H9 (cell line): ENCODE data around the gene EPPIN. TPM values are rescaled to one million over a fixed set of nuclear protein-coding genes. Genes with fewer than 3 reads are reported as not detected.

Experiments used
- DNase-seq: peaks from one replicate; pipeline ENCODE4 v3.0.0-alpha.2; 2017
- H2AFZ ChIP-seq: one replicate; pipeline ENCODE4 v1.6.1; 2013; ENCODE audit warnings: mild to moderate bottlenecking, low read length, control low read depth, moderate library complexity
- H2AK5ac ChIP-seq: 2 replicates; pipeline ENCODE4 v1.6.1; 2013; ENCODE audit warnings: low read length, control low read depth, mixed read lengths; ENCODE audit not compliant: insufficient read length
- H2BK120ac ChIP-seq: one replicate; pipeline ENCODE4 v1.6.1; 2013; ENCODE audit warnings: low read depth, mild to moderate bottlenecking, low read length, control low read depth, inconsistent platforms; ENCODE audit not compliant: poor library complexity, severe bottlenecking
- H2BK12ac ChIP-seq: 2 replicates; pipeline ENCODE4 v1.6.1; 2013; ENCODE audit warnings: low read length, control low read depth, mixed read lengths, low read depth; ENCODE audit not compliant: insufficient read length
- H2BK15ac ChIP-seq: 2 replicates; pipeline ENCODE4 v1.6.1; 2013; ENCODE audit warnings: low read depth, low read length, control low read depth
- H2BK20ac ChIP-seq: one replicate; pipeline ENCODE4 v1.6.1; 2013; ENCODE audit warnings: low read depth, mild to moderate bottlenecking, low read length, control low read depth, inconsistent platforms; ENCODE audit not compliant: poor library complexity, severe bottlenecking
- H2BK5ac ChIP-seq: 2 replicates; pipeline ENCODE4 v1.6.1; 2013; ENCODE audit warnings: low read length, control low read depth, mixed read lengths; ENCODE audit not compliant: insufficient read length
- H3K14ac ChIP-seq: 2 replicates; pipeline ENCODE4 v1.6.1; 2013; ENCODE audit warnings: low read length, control low read depth; ENCODE audit not compliant: insufficient read depth
- H3K18ac ChIP-seq: 2 replicates; pipeline ENCODE4 v1.6.1; 2013; ENCODE audit warnings: low read depth, mild to moderate bottlenecking, mixed read lengths, low read length, control low read depth; ENCODE audit not compliant: insufficient read length
- H3K23ac ChIP-seq: 2 replicates; pipeline ENCODE4 v1.6.1; 2013; ENCODE audit warnings: low read length, control low read depth, mixed read lengths, low read depth; ENCODE audit not compliant: insufficient read length
- H3K23me2 ChIP-seq: 2 replicates; pipeline ENCODE4 v1.6.1; 2013; ENCODE audit warnings: low read depth, mild to moderate bottlenecking, mixed read lengths, low read length, control low read depth; ENCODE audit not compliant: insufficient read length, poor library complexity, severe bottlenecking
- H3K27ac ChIP-seq: 2 replicates; pipeline ENCODE4 v1.5.1; 2013; ENCODE audit warnings: low read length, control low read depth, mixed read lengths, low read depth; ENCODE audit not compliant: insufficient read length
- H3K27me3 ChIP-seq: 2 replicates; pipeline ENCODE4 v1.6.1; 2013; ENCODE audit warnings: low read length, control low read depth, inconsistent platforms; ENCODE audit not compliant: insufficient read depth
- H3K4ac ChIP-seq: 2 replicates; pipeline ENCODE4 v1.6.1; 2013; ENCODE audit warnings: low read depth, mild to moderate bottlenecking, control low read depth, inconsistent platforms, low read length, moderate library complexity
- H3K4me1 ChIP-seq: 2 replicates; pipeline ENCODE4 v1.6.1; 2013; ENCODE audit warnings: low read length, control low read depth, inconsistent platforms; ENCODE audit not compliant: insufficient read depth
- H3K4me2 ChIP-seq: 2 replicates; pipeline ENCODE4 v1.6.1; 2013; ENCODE audit warnings: low read length, control low read depth, mixed read lengths; ENCODE audit not compliant: insufficient read length, insufficient read depth
- H3K56ac ChIP-seq: 2 replicates; pipeline ENCODE4 v1.6.1; 2013; ENCODE audit warnings: low read depth, mild to moderate bottlenecking, mixed read lengths, low read length, control low read depth; ENCODE audit not compliant: insufficient read length
- H3K79me1 ChIP-seq: 2 replicates; pipeline ENCODE4 v1.6.1; 2013; ENCODE audit warnings: low read depth, mild to moderate bottlenecking, moderate library complexity, low read length, control low read depth, inconsistent platforms; ENCODE audit not compliant: insufficient read depth, poor library complexity, severe bottlenecking
- H3K79me2 ChIP-seq: 2 replicates; pipeline ENCODE4 v1.6.1; 2013; ENCODE audit warnings: low read length, control low read depth, inconsistent platforms; ENCODE audit not compliant: insufficient read depth
- H3K9ac ChIP-seq: 2 replicates; pipeline ENCODE4 v1.6.1; 2013; ENCODE audit warnings: low read length, control low read depth, mixed read lengths; ENCODE audit not compliant: insufficient read length; ENCODE audit errors: extremely low read depth
- H3K9me3 ChIP-seq: one replicate; pipeline ENCODE4 v1.6.1; 2013; ENCODE audit warnings: low read depth, low read length, inconsistent platforms; ENCODE audit not compliant: control insufficient read depth
- H3T11ph ChIP-seq: one replicate; pipeline ENCODE4 v1.6.1; 2013; ENCODE audit warnings: mild to moderate bottlenecking, low read length, control low read depth, inconsistent platforms
- H4K20me1 ChIP-seq: one replicate; pipeline ENCODE4 v1.6.1; 2013; ENCODE audit not compliant: control insufficient read depth, insufficient read length, insufficient read depth
- H4K5ac ChIP-seq: 2 replicates; pipeline ENCODE4 v1.6.1; 2013; ENCODE audit warnings: low read depth, mild to moderate bottlenecking, mixed read lengths, low read length, control low read depth; ENCODE audit not compliant: insufficient read length
- H4K8ac ChIP-seq: replicated peaks from 2 replicates; pipeline ENCODE4 v1.6.1; 2013; ENCODE audit warnings: low read length, control low read depth, mixed read lengths, low read depth; ENCODE audit not compliant: insufficient read length
- H4K91ac ChIP-seq: 2 replicates; pipeline ENCODE4 v1.6.1; 2013; ENCODE audit warnings: low read depth, mild to moderate bottlenecking, moderate library complexity, mixed read lengths, low read length, control low read depth; ENCODE audit not compliant: insufficient read length
- H3K27ac Mint-ChIP-seq, 3 experiments: 2 replicates in 2 of 3; 3 replicates in 1 of 3; pipeline ENCODE4 v1.8.0; 2020 to 2021; ENCODE audit warnings: mixed read lengths in 3 of 3, mild to moderate bottlenecking in 1 of 3, moderate library complexity in 1 of 3
- H3K27me3 Mint-ChIP-seq: 2 replicates; pipeline ENCODE4 v1.8.0; 2021; ENCODE audit warnings: low read depth, mild to moderate bottlenecking, moderate library complexity, mixed read lengths
- H3K36me3 Mint-ChIP-seq, 3 experiments: 2 replicates in 2 of 3; 3 replicates in 1 of 3; pipeline ENCODE4 v1.8.0; 2020 to 2021; ENCODE audit warnings: low read depth in 3 of 3, mixed read lengths in 3 of 3; ENCODE audit not compliant: insufficient read depth in 1 of 3
- H3K4me1 Mint-ChIP-seq, 2 experiments: 2 replicates each; pipeline ENCODE4 v1.8.0; 2020; ENCODE audit warnings: mixed read lengths in 2 of 2
- H3K4me3 Mint-ChIP-seq, 2 experiments: 2 replicates in 1 of 2; 3 replicates in 1 of 2; pipeline ENCODE4 v1.8.0; 2020 to 2021; ENCODE audit warnings: mild to moderate bottlenecking in 2 of 2, mixed read lengths in 2 of 2, moderate library complexity in 1 of 2
- H3K9me3 Mint-ChIP-seq, 2 experiments: 2 replicates in 1 of 2; 3 replicates in 1 of 2; pipeline ENCODE4 v1.8.0; 2020; ENCODE audit warnings: mild to moderate bottlenecking in 2 of 2, mixed read lengths in 2 of 2, moderate library complexity in 1 of 2
- CTCF ChIP-seq: fragments of 200-600 bp; sonication (generic); conservative IDR thresholded peaks from 3 replicates; pipeline ENCODE4 v1.8.0; 2021; ENCODE audit warnings: antibody characterized with exemption, mild to moderate bottlenecking
- total RNA-seq: library from RNA; stranded (reverse); gene quantifications from 2 replicates; pipeline ENCODE4 v1.2.1, GENCODE V29; 2021

Gene EPPIN
- total RNA-seq, 1 experiment from 2014 or later, result not detected

GRCh38 chr20:45550765-45551164, 3.6 kb upstream of the EPPIN start:
- Histone ChIP-seq H3T11ph (no peak overlapping the region), H3K23ac (no peak overlapping the region), H3K14ac (no peak overlapping the region), H4K20me1 (no peaks in the 10 kb centered on the region), H3K56ac (no peak overlapping the region), H2AFZ (no peak overlapping the region), H2BK15ac (no peak overlapping the region), H2BK5ac (no peak overlapping the region), H3K9ac (no peak overlapping the region), H3K27ac (no peak overlapping the region), H3K4ac (no peak overlapping the region), H3K4me2 (no peak overlapping the region), H3K9me3 (no peaks in the 10 kb centered on the region), H3K27me3 (no peaks in the 10 kb centered on the region), H4K5ac (no peak overlapping the region), H2BK120ac (no peak overlapping the region), H2AK5ac (no peak overlapping the region), H3K18ac (no peak overlapping the region), H3K79me1 (no peaks in the 10 kb centered on the region), H3K23me2 (no peaks in the 10 kb centered on the region), H4K8ac (no peak overlapping the region), H2BK12ac (no peak overlapping the region), H3K4me1 (no peaks in the 10 kb centered on the region), H2BK20ac (no peak overlapping the region), H4K91ac (no peak overlapping the region), H3K79me2 (no peaks in the 10 kb centered on the region)
- Mint-ChIP-seq H3K27me3 (no peaks in the 10 kb centered on the region), H3K36me3 (peaks cover 0 to 7% (median 0%) of the 10 kb centered on the region in 3 experiments; a peak in 2 of 7 replicates), H3K4me1 (peaks cover 2 to 9% of the 10 kb centered on the region in 2 experiments; a peak in 2 of 4 replicates), H3K4me3 (no peak overlapping the region), H3K27ac (no peak overlapping the region), H3K9me3 (peaks cover 0 to 10% of the 10 kb centered on the region in 2 experiments; a peak in 2 of 5 replicates)
- TF ChIP-seq CTCF, result no peak
- no peak for DNase-seq
